Activated CD4-positive, CD25-positive, alpha-beta regulatory T cell (primary cell): ENCODE measurements around the gene BMPER.

ENCODE experiments used
- DNase-seq, 4 experiments: peaks; one replicate each; lab custom pipeline; 2025; lab: John Stamatoyannopoulos, UW

Gene BMPER

DNA sequence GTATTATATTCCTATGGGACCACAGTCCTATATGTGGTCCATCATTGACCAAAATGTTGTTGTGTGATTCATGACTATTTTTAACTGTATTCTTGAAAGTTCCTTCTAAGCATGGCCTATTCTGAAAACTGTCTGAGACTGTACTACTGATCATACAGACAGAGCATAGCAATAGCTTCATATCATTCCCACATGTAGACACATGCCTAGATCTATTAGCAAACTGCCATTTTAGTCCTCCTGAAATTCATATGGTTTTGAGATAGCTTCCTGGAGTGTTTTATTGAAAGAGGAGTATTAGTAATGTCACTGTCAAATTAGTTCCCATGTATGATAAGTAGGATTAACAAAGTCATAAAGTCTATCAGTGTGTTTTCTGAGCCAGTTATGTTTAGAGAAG, 157.5 kb downstream of the BMPER start:
- DNase-seq: no peak

DNA sequence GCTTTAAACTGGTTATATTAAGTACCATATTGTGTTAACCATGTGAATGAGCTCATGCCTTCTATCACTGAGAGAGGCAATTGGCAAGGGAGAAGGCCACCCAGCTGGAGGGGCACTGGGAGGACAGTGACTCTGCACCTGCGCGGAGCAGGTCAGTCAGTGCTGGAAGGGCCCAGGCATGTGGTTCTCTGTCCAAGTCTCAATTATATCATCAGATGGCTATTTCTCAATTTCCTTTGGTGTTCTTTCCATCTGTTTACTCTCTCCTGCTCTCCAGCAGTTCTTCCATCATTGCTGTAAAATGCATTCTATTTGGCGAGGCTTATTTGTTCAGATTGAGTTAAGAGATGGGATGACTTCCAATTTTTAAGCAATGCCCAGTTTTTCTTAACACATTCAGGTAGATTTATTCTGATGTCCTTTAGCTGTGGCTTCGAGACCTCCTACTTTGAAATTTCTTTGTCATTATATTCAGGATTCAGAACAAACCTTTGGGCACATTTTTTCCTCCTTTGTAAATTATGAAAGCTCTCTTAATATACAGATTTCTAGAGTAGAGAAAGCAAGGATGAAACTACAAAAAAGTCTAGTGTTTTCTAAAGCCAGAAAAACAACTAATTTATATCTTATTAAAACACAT, 159.3 kb downstream of the BMPER start:
- DNase-seq: no peak

DNA sequence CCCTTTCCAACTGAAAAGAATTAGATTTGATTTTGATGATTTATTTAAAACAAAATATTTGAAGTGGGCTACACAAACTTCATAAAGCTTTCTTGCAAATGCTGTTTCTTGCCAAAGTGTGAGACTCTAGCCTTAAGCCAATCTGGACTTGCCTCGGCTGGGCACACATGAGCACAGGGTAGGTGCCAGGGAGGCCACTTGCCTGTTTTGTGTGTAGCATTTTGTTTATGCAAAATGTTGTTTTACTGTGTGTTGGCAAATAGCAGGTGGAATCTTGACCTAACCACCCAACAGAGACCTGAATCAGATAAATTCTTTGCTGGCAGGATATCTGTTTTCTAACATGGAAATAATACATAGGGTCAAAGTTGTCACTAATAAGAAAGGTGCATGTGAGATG, 161.1 kb downstream of the BMPER start:
- DNase-seq: no peak

DNA sequence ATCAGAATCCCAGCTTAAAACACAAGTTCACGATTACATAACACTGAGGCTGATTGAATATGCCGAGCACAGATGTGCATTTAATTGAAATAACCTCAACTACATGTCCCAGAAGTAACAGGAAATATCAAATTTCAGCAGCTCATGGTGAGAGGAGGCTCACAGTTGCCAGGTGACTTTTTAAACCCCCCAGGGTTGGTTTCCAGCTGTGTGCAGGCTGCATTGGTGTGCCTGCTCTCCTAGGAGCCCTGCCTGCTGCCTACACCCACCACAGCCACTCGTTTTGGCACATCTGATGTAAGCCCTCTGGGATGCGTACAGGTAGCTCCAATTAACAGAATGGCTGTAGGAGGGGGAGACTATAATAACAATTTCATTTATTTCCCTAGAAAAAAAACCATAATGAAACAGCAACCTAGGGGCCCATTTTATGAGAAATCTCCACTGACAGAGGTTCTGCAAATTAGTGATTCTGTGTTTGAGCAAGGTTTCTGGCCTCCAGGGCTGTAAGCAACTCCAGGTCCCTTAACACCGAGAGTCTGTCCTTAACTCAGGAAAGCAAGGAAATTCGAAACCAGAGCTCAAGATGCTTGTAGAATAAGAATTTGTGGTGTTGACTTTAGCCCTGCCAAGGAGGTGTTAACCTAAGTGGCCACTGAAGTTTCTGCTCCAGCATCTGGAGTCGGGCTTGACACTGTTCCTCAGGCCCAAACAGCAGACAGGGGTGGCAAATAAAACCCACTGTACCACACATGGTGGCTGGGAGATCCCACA, 161.9 kb downstream of the BMPER start:
- no peak for DNase-seq

DNA sequence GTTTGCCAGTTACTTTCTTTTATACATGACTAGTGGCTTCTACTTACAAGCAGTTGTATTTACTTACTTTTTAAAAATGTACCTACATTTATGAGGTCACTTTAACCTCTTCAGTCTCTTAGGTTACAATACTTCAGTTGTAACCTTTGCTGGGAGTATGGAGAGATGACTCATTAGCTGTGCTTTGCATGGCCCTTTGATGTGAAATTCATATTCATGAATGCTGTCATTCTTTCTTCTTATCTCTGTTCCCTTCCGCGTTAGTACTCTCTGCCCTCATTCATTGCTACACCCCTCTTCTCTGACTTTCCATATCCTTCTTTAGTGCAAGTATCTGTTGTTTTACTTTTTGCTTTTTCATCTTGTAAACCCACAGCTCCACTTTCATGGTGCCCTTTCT, 164.3 kb downstream of the BMPER start:
- no peak for DNase-seq

DNA sequence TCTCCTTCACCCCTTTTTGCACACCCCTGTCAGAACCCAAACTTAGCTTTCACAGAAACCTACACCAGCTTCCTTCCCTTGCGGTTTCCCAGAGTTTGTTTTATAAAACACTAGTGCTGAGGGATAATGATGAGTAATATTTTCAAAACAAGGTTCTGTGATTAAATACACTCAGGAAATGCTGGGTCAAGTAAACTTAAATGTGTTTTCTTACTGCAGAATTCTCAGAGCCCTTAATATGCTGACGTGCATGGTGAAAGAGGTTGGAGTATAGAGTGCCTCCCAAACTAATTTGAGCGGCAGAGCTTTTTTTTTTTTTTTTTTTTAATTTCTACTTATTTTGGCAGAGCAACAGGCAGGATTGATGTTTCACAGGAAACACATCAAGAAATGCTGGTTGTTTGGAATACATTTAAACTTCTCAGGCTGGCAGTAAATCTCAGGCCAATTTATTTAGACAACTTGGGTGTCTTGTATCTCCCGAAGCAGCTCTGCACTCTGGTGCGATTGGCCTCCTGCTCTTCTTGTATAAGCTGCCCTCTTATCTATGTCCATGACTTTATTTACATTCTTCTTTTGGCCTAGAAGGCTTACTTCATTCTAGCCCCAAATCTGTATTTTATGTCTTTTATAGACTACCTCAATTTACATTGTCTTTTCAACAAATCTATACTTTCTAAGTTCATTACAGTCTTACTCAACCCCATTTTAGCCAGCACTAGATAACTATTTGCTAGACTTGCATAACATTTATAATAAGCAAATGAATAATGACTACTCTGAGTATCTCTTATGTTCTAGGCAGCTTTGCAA, 165.4 kb downstream of the BMPER start:
- DNase-seq: no peak

DNA sequence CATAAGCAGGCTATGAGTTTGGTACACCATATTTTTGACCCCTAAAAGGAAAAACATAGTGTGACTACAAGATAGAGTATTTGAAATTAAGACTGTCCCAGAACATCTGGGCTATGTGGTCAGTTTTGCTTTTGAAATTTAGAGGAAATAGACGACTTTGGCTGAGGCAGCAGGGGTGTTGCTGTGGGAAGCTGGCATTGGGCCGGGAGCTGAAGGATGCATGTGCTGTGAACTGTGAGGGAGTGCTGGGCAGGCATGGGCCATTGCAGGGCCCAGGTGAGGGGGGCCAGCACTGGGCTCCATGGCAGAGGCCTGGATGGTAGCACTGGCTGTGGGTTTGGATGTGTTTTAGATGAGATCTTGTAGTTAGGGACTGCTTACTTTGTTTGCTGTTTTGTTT, 168.3 kb downstream of the BMPER start:
- DNase-seq: no peak

DNA sequence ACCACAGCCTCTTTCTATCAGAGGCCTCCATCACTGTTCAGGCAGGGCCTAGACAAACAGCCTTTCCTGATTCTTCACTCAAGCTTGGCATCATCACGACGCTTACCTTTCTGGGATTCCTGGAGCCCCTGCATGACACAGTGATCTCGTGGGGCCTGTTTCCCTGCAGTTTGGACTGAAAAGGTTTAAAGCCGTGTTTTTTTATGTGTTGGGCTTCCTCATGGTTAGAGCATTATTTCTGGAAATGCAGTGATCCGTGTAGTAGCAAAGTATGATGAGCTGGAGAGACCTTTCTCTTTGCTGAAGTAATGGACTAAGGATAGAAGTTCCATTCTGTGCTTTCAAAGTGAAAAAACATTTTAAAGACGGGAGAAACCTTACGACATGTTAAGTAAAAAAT, 169.1 kb downstream of the BMPER start:
- no peak for DNase-seq

DNA sequence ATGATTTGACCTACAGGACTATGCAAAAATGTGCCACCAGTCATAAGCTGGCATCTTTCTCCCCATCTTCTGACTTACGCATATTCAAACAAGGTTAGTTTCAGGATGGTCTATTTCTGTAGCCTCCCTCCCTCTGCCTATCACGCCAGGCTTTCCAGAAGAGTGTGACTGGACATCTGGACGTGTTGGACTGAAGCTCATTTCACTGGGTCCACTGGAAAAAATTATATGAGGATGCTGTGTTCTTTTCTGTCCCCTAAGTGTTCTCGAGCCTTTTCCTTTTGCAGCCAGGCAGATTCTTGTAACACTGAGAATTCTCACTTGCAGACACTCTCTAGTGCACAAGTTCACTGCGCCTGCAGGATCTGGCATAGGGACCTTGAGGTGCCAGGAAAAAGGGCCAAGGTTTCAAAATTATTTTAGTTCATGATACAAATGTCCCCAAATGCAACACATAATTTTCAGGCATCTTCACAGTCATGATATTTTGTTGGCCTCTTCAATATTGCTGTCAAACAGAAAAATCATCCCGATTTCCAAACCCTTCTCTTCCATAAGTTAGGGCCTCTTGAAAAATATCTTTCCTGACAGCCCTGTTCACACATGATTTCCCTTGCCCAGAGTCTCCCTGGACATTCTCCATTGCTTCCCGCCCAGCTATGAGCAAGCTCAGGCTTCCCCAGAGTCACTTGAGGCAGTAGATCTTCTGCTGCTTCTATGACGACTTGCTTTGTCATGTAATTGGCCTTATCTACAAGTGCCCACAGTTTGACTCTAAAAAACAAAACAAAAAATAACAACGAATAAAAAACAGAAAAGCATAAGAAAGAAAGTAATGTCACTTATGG, 170.4 kb downstream of the BMPER start:
- no peak for DNase-seq

DNA sequence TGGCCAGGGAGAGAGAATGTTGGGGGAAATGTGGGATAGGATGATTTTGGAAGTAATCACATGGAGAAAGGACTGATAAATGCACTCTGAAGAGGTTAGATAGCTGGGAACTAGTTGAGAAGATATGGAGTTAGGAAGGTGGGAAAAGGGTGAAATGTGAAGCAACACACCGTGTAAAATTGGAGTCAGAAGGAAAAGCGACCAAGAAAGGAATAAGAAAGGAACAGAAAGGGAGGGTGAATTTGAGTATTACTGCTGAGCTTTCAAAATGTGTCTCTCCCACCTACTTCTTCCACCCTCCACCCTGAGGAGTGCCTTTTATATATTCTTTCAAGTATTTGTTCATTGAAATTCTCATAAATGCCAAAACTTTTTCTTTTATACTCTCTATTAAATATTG, 171.8 kb downstream of the BMPER start:
- no peak for DNase-seq

DNA sequence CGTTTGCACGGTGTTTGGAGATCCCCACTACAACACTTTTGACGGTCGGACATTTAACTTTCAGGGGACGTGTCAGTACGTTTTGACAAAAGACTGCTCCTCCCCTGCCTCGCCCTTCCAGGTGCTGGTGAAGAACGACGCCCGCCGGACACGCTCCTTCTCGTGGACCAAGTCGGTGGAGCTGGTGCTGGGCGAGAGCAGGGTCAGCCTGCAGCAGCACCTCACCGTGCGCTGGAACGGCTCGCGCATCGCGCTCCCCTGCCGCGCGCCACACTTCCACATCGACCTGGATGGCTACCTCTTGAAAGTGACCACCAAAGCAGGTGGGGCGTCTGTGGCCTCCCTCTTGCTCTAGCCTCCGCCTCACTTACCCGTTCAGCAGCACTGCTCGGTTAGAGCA, 173.5 kb downstream of the BMPER start:
- no peak for DNase-seq

DNA sequence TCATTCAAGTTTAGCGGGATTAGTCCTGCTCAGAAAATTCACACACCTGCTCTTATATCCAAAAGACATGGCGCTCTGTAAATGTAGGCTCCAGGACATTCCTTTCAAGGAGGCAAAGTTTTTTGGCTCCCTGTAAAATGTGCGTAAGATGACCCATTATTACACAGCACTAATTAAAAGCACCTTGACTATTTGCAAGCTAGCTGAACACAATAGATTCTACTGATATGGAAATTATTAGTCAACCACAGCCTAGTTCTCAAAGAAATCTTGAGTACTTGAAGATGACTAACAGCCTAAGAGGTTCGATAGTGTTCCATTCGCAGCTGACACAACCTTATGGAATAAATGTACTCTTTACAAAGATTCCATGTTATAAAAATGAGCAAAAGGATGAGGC, 175.2 kb downstream of the BMPER start:
- no peak for DNase-seq

DNA sequence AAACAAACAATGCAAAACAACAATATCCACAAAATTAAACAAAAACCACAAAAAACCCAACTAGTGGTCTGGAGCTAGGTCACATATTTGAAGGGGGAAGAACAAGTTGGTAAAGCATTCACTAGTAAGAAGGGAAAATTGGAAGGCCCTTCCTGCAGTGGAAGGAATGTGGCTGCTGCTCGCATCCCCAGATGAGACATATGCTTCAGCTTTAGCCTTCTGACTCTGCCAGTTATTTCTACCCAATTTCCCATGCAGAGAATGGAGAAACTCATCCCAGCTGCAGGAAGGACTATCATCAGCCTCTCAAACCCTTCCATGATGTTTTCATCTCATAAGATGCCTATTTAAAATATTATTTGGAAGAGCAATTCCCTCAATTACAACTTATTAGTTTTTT, 176.6 kb downstream of the BMPER start:
- no peak for DNase-seq

DNA sequence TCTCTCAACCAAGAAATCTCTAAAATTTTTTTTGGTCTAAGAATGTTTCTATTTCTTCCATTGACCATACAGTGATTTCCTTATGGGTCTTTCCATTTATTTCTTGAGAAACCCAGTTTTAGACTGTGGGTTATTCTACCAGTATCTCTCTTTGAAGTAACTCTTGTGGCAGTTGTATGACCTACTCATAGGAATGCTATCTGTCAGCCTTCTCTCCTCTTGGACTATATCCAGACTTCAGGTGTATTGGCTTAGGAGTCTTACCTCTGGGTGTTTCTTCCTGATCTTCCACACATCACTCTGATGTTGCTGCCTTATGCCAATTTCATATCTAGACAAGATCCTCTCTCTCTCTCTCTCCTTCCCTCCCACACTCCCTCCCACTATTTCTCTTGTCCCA, 178.1 kb downstream of the BMPER start:
- no peak for DNase-seq

DNA sequence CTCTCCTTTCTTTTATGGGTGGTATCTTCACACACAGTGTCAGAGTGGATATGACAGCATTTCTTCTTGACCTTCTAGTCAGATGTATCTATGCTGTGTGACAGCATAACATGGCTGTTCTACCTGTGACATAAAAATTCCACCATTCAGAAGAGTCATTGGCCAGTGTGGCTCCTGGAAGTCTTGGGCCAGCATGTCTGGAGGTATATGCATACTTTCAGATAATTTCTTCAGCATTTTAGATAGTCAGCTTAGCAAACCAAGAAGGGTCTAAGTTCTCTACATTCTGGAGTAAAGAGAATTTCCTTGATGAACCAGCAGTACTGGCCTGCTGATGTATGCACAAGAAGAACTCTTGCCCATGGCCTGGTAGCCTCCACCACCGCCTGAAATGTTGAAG, 179.3 kb downstream of the BMPER start:
- no peak for DNase-seq

DNA sequence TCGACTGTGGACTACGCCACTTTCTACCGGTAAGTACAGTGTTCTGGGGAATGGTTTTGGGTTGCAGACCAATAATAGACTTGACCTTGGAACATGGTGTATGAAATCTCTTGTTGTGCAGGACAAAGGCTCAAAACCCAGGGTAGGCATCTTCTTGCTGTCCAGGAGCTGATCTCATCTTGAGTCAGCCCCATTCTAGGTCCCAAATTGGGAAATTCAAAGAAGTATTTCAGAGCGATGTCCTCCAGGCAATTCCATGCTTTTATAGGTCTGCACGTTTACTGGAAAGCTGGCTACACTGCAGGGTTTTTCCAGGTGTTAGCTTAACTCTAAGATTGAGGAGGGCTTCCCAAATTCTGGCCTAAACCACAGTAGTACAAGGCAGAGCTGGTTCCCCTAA, 180.7 kb downstream of the BMPER start:
- no peak for DNase-seq

DNA sequence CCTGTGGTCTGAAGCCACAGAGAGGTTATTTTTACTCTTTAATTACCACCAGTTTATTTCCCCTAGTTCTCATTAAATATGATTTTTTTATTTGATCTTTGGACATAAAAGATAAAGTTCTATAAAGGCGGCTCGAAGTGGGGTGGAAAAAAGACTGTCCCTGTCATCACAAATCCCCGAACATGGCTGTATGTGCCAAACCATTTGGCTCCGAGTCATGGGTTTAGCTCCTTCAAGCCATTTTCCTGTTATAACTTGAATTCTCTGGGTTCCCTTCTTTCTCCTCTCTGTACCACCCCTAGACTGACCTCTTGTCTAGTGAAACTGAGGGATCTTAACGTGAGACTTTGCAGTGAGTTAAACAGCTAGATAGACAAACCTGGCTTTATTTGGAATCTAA, 181.6 kb downstream of the BMPER start:
- DNase-seq: no peak

DNA sequence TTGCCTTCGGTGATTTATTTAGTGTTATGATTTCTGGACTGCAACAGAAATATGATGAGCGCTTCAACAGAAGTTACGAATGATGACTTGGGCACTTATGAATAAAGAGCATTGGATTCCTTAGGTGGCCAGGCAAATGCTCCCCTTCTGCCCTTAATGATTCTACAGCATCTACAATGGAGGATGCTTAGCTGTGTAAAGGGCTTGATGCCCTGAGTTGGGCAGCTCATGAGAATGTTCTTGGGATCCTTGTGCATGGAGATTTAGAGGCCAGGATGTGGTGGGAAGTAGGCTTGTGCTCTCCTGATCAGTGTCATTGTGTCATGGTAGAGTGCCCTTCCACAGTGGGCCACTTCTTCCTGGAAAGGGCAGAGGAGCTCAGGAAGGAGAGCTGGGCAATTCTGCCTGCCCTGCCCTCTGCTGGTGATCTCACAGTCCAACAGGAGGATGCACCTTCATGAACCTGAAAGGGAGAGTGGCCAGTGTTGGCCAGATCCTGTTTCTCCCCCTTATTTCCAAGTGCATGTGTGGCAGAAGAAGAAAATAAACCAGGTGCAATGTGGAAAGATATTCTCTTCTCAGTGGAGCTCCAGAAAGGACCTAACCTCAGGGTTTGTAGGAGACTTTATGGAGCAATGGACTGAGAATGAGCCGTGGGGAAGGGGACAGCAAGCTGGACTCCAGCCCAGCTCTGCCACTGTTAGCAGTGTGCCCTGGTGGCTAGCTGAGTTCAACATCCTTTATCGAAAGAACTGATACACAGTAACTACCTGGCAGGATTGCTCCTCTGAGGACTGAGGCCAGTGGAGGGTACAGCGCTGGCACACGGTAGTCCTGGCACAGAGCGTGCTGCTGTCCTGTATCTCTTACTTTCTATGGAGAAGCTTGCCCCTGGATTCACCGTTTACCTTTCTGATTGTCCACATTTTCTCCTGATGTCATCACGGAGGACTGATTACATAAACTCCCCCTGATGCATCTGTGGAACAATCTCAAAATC, 182.9 kb downstream of the BMPER start:
- DNase-seq: no peak

DNA sequence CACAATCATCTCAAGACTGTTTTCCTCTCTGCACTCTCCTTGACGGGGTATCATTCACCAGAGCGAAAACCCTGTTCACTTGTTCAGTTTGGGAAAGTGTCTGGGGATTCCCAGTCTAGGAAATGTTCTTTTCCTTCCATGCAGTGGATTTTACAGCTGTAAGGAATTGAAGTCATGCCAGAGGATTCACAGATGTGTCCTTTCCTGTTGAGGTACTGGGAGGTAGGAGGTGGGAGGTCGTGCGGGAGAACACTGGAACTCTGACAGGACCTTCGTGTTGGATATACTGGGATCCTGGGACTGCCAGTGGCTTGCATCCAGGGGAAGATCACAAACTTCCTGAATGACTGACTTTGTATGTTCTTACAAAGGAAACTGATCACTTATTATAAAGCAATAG, 185.5 kb downstream of the BMPER start:
- no peak for DNase-seq

DNA sequence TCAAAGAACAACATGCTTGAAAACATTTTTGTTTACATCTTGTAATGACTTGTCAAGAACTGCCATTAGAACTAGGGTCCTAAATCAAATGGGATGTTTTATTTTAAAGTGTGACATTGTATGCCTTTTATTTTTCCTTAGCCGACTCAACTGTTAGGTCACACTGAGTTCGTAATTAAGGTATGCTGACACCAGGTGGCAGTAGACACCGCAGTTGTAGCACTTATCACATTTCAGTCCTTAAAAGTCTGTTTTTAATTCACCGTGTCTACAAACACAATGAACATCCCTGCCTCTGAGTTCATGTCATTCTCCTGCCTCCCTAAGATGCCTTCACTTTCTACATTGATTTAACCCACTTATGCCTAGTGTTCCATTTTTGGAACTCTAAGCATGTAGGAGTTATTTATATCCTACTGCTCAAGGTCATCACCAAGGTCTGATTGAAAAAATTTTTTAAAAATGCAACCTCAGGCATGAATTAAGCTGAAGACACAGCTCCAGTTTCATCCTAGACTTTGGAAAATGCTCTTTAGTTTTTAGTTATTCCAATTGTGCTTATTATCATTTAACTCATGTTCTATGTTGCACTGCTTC, 186.1 kb downstream of the BMPER start:
- no peak for DNase-seq

DNA sequence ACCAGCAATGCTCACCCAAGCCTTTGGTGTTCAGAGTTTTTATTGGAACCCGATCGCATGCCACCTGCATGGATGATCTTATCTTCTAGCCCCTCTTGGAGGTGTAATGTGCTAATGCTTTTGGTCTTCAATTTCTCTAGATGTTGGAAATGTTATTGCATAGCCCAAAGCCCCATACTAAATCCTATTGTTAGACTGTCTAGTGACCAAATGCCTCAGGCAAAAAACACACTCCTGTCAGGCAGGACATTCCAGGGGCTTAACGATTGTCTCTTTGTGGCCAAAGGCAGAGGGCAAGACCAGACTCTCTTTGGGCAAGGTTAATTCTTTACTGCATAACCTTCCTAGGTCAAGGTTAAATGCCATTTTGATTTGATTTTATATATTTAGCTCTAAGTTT, 187.9 kb downstream of the BMPER start:
- no peak for DNase-seq
